ENCODE data around the gene B4GALT2.

DNA sequence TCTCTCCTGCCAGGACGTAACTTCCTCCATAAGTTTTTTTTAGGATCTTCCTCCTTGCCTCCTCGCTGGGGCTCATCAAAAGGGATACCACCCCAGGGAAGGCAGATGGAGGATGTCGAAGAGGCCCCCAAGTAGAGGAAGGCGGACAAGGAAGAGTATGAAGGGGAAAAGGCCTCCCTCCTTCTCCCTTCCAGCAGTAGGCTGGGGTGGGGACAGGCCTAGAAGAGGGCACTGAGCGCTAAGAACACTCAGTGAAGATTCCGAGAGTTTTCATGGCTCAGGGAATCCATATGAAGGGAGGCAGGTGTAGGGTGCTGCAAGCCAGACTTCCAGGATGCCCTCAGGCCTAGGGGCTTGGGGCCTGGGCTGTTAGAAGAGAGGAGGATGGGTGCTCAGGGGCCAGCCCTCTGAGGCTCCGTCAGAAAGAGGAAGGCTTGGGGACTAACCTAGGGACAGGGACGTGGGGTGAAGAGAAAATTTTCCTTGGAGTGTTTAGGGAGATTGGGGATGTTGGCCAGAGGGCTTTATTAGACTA is 54.1 kb downstream of the B4GALT2 start:
- no peak for TF ChIP-seq POLR2A (IDR thresholded peaks at IDR 0.05)
- TF ChIP-seq POLR2AphosphoS5 (IDR thresholded peaks at IDR 0.05): no peak
